Hematopoietic multipotent progenitor cell treated with erythropoietin and hydrocortisone succinate and interleukin-3 and kit ligand, for 6 days (in vitro differentiated cells): ENCODE data around the gene AKNA.

Experiments used
- DNase-seq: peaks from one replicate; pipeline ENCODE4 v3.0.0-alpha.2; 2015

The AKNA gene

DNA sequence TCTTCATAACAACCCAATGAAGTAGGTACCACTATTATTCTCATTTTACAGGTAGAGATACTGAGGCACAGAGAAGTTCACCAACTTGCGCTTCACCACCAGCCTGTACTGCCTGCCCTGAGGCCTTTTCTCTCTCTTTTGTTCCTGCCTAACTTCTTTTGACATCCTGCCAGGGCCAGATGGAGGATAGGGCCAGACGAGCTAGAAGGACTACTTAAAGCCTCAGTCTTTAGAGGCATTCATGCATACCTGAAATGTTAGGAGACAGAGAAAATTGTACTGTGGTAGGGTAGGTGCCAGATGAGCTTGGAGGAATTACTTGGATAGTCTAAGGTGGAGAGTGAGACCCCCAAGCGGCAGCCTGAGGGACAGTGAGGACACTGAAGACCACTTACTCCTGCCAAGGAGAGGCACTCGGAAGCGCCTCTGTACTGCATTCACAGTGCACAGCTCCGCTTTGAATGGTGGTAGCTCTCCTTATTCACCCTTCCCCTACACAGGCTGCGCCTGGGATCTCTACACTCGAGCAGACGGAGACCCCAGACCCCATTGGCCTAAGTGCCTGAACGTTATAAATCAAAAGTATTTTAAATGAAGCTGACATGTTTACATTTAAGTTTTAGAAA is 71.1 kb downstream of the AKNA start:
- no peak for DNase-seq

DNA sequence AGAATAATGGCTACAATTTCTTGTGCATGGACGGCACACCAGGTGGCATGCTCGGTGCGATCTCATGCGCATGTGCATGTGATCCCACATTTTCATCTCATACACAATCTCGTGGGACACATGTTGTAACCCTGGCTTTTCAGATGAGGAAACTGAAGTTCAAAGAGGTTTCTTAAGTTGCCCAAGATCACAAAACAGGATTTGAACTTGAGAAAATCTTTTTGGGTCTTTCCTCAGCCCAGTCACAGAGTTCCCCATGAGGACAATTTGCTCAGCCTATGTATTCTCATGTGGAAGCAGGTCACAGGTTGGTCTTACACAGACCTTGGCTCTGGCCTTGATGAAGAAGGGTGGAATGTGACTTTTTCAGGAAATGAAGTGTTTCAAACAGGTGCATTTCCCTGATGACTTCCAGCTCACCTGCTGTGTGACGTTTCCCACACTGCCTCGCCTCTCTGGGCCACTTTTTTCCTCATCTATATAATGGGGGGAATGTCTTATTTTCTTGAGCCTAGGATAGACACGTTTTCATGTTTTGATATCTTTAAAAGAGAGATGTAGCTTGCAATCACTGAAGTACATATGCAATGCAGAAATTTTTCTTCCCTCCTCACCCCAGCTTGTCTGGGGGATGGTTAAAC is 71.9 kb downstream of the AKNA start:
- no peak for DNase-seq

DNA sequence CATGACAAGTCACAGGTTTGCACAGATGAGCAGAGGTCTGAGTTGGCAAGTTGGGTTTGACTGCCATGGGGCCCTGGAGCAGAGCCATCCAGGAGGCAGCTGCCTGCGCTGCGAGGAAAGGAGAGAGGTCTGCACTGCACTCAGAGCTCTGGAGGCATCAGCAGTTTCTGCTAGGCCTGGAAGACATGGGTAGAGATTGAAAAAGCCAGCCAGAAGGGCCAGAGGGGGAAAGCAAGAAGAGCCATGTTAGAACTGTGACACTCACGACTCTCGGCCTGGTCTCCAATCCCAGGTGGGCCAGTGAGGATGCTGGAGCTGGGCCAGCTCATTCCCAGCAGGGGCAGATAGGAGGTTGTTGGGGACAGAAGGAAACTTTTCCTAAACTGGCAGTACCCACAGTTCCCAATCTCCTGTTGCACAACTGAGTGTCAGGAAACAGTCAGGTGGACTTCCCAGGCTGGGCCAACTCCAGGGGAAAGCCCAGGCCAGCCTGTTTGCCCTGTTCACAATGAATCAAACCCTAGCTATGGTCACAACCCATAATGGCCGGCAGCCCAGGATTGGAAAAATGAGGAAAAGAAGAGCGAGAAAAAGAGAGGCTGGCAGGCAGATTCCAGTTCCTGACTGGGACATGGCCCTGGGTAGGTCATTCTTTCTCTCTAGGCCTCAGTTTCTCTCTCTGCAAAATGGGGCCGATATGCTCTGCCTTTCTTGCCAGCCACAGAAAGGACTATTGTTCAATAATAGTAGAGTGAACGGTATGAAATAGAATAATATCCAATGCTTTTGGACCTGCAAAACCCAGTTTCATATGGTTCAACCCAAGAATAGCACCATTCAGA is 72.7 kb downstream of the AKNA start:
- DNase-seq = no peak

GRCh38 chr9:114314256-114314867 is 73.4 kb downstream of the AKNA start:
- no peak for DNase-seq

DNA sequence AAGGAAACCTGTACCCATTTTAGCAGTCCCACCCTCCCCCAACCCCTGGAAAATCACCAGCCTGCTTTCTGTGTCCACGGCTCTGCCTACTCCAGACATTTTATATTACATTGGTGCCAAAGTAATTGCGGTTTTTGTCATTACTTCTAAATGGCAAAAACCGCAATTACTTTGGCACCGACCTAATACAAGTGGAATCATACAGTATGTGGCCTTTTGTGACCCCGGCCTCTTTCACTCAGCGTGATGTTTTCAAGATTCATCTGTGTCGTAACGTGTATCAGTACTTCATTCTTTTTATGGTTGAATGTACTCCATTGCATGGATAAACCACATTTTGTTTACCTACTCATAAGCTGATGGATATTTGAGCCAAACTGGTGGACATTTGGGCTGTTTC is 74.6 kb downstream of the AKNA start:
- no peak for DNase-seq

DNA sequence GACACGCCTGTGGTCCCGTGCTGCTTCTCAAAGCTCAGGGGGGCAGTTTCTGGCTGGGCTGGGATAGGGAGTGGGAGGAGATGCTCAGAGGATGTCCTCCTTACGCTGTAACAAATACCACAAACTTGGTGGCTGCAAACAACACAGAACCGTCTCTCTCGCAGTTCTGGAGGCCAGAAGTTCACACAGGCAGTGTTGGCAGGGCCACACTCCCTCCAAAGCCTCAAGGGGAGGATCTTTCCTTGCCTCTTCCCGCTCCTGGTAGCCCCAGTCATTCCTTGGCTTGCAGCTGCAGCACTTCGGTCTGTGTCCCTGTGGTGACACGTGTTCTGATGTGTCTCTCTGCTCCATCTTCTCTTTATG is 75.3 kb downstream of the AKNA start:
- DNase-seq = no peak

- no peak for DNase-seq
Measured at GRCh38 chr9:114311571-114312512, 75.9 kb downstream of the AKNA start.

GRCh38 chr9:114310471-114311450 is 77.0 kb downstream of the AKNA start:
- DNase-seq = no peak

GRCh38 chr9:114309096-114309495 is 78.7 kb downstream of the AKNA start:
- no peak for DNase-seq

- DNase-seq = no peak
Measured at GRCh38 chr9:114308361-114308950, 79.3 kb downstream of the AKNA start.

- DNase-seq = no peak
Measured at GRCh38 chr9:114307899-114308267, 79.9 kb downstream of the AKNA start.

DNA sequence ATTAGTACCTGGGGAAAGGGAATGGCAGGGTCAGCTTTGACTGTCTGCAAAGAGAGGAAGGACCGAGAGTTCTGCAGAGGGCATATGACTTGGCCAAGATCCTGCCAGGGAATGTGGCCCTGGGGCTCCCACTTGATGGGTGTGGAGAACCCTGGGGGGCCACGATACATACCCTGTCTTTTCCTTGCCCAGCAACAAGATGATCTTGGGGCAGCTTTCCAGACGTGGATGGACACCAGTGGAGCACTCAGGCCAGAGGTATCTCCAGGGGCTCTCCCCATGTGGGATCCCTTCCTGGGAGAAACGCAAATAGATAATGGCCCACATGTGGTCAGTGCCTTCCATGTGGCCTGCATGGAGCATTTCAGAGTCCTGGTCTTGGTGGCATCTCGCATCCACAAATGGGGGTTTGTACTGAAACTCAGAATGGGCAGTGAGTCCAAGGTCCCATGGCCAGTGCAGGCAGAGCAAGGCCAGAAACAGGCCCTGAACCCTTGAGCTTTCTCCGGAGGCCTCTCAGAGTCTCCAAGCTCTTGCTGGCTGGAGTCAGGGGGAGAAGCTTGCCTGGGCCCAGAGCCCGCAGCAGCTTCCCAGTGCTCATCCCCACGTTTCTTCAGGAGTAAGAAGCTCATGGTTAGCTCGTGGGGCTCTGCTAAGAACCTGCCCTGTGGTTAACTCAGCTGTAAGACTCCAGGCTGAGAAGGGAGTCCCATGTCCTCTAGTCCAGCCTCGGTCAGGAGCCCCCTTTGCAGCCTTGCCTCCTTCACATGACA is 83.2 kb downstream of the AKNA start:
- DNase-seq = no peak

- no peak for DNase-seq
Measured at GRCh38 chr9:114303977-114304376, 83.8 kb downstream of the AKNA start.

GRCh38 chr9:114303571-114303970 is 84.2 kb downstream of the AKNA start:
- no peak for DNase-seq

GRCh38 chr9:114302727-114303126 is 85.1 kb downstream of the AKNA start:
- DNase-seq = no peak

GRCh38 chr9:114301798-114302565 is 85.8 kb downstream of the AKNA start:
- DNase-seq = no peak

DNA sequence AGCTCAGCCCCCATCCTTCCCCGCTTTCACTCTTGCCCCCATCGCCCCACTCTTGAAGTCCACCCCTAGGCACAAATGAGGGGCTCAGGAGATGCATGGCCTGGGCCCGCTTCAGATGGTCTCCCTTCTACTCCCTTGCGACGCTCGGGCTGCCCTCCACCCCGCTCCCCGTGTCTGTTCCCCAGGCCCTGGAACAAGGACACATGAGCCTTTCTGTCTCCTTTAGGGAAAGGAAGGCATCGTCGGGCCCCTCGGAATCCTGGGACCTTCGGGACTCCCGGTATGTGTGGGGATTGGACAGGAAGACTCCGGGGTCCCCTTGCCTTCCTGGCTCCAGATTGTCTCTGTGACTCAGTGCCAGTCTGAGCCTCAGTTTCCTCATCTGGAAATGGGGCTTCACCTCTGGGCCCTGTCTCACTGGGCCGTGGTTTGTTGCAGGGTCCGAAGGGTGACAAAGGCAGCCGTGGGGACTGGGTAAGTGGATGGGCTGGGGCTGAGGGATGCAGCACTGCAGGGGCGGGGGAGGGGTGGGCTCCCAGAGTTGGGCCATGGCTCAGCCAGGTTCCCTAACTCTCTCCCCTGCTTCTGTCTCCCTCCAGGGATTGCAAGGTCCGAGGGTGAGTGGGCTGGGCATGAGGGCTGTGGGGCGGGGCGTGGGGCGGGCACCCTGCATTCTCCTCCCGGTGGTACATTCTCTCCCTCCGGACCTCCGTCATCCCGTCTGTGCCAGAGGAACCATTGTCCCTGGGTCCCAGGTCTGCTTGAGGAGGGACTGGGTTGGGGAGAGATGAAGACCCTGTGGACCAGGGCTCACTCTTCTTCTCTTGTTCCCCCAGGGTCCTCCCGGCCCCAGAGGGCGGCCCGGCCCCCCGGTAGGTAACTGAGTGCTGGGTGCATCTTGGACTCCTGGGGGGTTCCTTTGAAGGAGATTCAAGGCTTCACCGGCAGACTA is 86.7 kb downstream of the AKNA start:
- DNase-seq = no peak
